H1 (cell line): Measurements from ENCODE around the gene WDFY1. TPM values are rescaled to one million over a fixed set of nuclear protein-coding genes. Genes with fewer than 3 reads are reported as not detected.

ENCODE experiments used
- CTCF ChIA-PET: fragments of 300-600 bp; sonication (Branson Sonifier 250); formaldehyde crosslinking; loops from one replicate; lab custom pipeline; 2021; ENCODE audit not compliant: partially characterized antibody; lab: Charles Lee
- POLR2A ChIA-PET: fragments of 300-600 bp; sonication (Branson Sonifier 250); formaldehyde crosslinking; loops from one replicate; lab custom pipeline; 2021; ENCODE audit warnings: inconsistent platforms; ENCODE audit not compliant: partially characterized antibody; lab: Charles Lee
- DNase-seq, 2 experiments: peaks; one replicate each; pipeline versions ENCODE4 v3.0.0 to v3.0.0-alpha.2; 2010 to 2022; ENCODE audit warnings: low spot score in 2 of 2, low read depth in 1 of 2, mixed read lengths in 1 of 2
- FAIRE-seq: peaks from 2 replicates; lab custom pipeline; 2011; peaks lifted over from hg19 to GRCh38; lab: Jason Lieb, UNC
- H2AFZ ChIP-seq: 2 replicates; pipeline ENCODE4 v1.8.1; 2012; ENCODE audit warnings: low read length, inconsistent platforms
- H2AK5ac ChIP-seq: 2 replicates; pipeline ENCODE4 v1.6.1; 2013; ENCODE audit warnings: low read depth, low read length
- H2BK120ac ChIP-seq: replicated peaks from 2 replicates; pipeline ENCODE3; 2013; ENCODE audit warnings: low read depth, low read length, inconsistent platforms
- H2BK12ac ChIP-seq: 2 replicates; pipeline ENCODE4 v1.6.1; 2013; ENCODE audit warnings: low read depth, low read length
- H2BK15ac ChIP-seq: 2 replicates; pipeline ENCODE4 v1.6.1; 2013; ENCODE audit warnings: low read length
- H2BK20ac ChIP-seq: 2 replicates; pipeline ENCODE4 v1.6.1; 2013; ENCODE audit warnings: low read length
- H2BK5ac ChIP-seq: 2 replicates; pipeline ENCODE4 v1.6.1; 2013; ENCODE audit warnings: low read depth, low read length
- H3K14ac ChIP-seq: 2 replicates; pipeline ENCODE4 v1.6.1; 2013; ENCODE audit warnings: inconsistent platforms; ENCODE audit not compliant: insufficient read length
- H3K18ac ChIP-seq: 2 replicates; pipeline ENCODE4 v1.6.1; 2013; ENCODE audit warnings: low read length; ENCODE audit errors: extremely low read depth
- H3K23ac ChIP-seq: 2 replicates; pipeline ENCODE4 v1.6.1; 2013; ENCODE audit warnings: inconsistent platforms; ENCODE audit not compliant: insufficient read length
- H3K23me2 ChIP-seq: 2 replicates; pipeline ENCODE4 v1.6.1; 2013; ENCODE audit warnings: low read depth, low read length
- H3K27ac ChIP-seq: 2 replicates; pipeline ENCODE4 v1.6.1; 2011; ENCODE audit warnings: low read depth, low read length, inconsistent platforms
- H3K27me3 ChIP-seq, 4 experiments: replicated peaks in 1 of 4; 1 replicate in 1 of 4; 2 replicates in 3 of 4; pipeline versions ENCODE4 v1.6.1 to v1.8.1; 2011 to 2013; ENCODE audit warnings: low read length in 3 of 4, mild to moderate bottlenecking in 3 of 4, inconsistent platforms in 2 of 4, mixed read lengths in 2 of 4, moderate library complexity in 1 of 4; ENCODE audit not compliant: control insufficient read depth in 3 of 4, insufficient read depth in 3 of 4; ENCODE audit errors: extremely low read depth in 1 of 4
- H3K36me3 ChIP-seq, 4 experiments: 2 replicates each; pipeline versions ENCODE4 v1.6.1 to v1.8.1; 2011 to 2013; ENCODE audit warnings: mild to moderate bottlenecking in 4 of 4, low read length in 3 of 4, moderate library complexity in 2 of 4, control low read depth in 1 of 4, inconsistent platforms in 1 of 4; ENCODE audit not compliant: insufficient read depth in 4 of 4, control insufficient read depth in 2 of 4
- H3K4ac ChIP-seq: replicated peaks from 2 replicates; pipeline ENCODE3; 2013; ENCODE audit warnings: low read length, low read depth, mixed read lengths, inconsistent platforms; ENCODE audit not compliant: insufficient read length
- H3K4me1 ChIP-seq, 4 experiments: replicated peaks in 1 of 4; 1 replicate in 1 of 4; 2 replicates in 3 of 4; pipeline versions ENCODE4 v1.6.1 to v1.8.1; 2011 to 2013; ENCODE audit warnings: low read length in 3 of 4, inconsistent platforms in 2 of 4, mixed read lengths in 1 of 4; ENCODE audit not compliant: insufficient read depth in 4 of 4, control insufficient read depth in 3 of 4
- H3K4me2 ChIP-seq, 2 experiments: 2 replicates each; pipeline versions ENCODE4 v1.6.1 to v1.8.1; 2011 to 2013; ENCODE audit warnings: low read depth in 2 of 2, low read length in 2 of 2, control low read depth in 1 of 2, inconsistent platforms in 1 of 2, mild to moderate bottlenecking in 1 of 2; ENCODE audit not compliant: insufficient read depth in 1 of 2
- H3K4me3 ChIP-seq, 4 experiments: fragments of 200-600, 300-600 bp in 1 of 4; sonication (generic), shearing (Covaris generic), sonication (Bioruptor Twin) in 1 of 4; 2 replicates each; pipeline versions ENCODE4 v1.5.1 to v1.8.1; 2011 to 2016; ENCODE audit warnings: low read length in 4 of 4, low read depth in 3 of 4, control low read depth in 2 of 4, inconsistent platforms in 2 of 4, mild to moderate bottlenecking in 2 of 4, mixed read lengths in 1 of 4, moderate library complexity in 1 of 4; ENCODE audit not compliant: insufficient read depth in 2 of 4; ENCODE audit errors: extremely low read depth in 1 of 4
- H3K56ac ChIP-seq: replicated peaks from 2 replicates; pipeline ENCODE3; 2013; ENCODE audit warnings: low read depth, mild to moderate bottlenecking, mixed read lengths, low read length, inconsistent platforms; ENCODE audit not compliant: insufficient read length
- H3K79me1 ChIP-seq: 2 replicates; pipeline ENCODE4 v1.6.1; 2013; ENCODE audit warnings: low read depth, low read length, control low read depth
- H3K79me2 ChIP-seq, 2 experiments: 2 replicates each; pipeline versions ENCODE4 v1.6.1 to v1.8.1; 2012 to 2013; ENCODE audit warnings: low read length in 2 of 2, mild to moderate bottlenecking in 2 of 2, inconsistent platforms in 1 of 2; ENCODE audit not compliant: insufficient read depth in 2 of 2, control insufficient read depth in 1 of 2
- H3K9ac ChIP-seq, 4 experiments: replicated peaks in 1 of 4; 1 replicate in 1 of 4; 2 replicates in 3 of 4; pipeline versions ENCODE4 v1.6.1 to v1.8.1; 2011 to 2013; ENCODE audit warnings: low read depth in 3 of 4, low read length in 3 of 4, control low read depth in 2 of 4, mild to moderate bottlenecking in 2 of 4, moderate library complexity in 2 of 4, inconsistent platforms in 1 of 4; ENCODE audit errors: extremely low read depth in 1 of 4
- H3K9me3 ChIP-seq, 2 experiments: 2 replicates each; pipeline versions ENCODE4 v1.6.1 to v1.8.1; 2012 to 2013; ENCODE audit warnings: mild to moderate bottlenecking in 2 of 2, moderate library complexity in 2 of 2, control low read depth in 1 of 2, inconsistent platforms in 1 of 2, low read depth in 1 of 2, low read length in 1 of 2, mixed read lengths in 1 of 2; ENCODE audit not compliant: insufficient read depth in 2 of 2
- H4K20me1 ChIP-seq, 2 experiments: replicated peaks in 1 of 2; 2 replicates each; pipeline versions ENCODE3 to v1.8.1; 2011 to 2013; ENCODE audit warnings: inconsistent platforms in 2 of 2, low read length in 2 of 2, mild to moderate bottlenecking in 1 of 2; ENCODE audit not compliant: insufficient read depth in 2 of 2, control insufficient read depth in 1 of 2
- H4K5ac ChIP-seq: 2 replicates; pipeline ENCODE4 v1.6.1; 2013; ENCODE audit warnings: low read length, low read depth, mixed read lengths, inconsistent platforms; ENCODE audit not compliant: insufficient read length
- H4K8ac ChIP-seq: 2 replicates; pipeline ENCODE4 v1.8.0; 2013; ENCODE audit warnings: mild to moderate bottlenecking, moderate library complexity, low read length, inconsistent platforms; ENCODE audit not compliant: insufficient read depth; ENCODE audit errors: extremely low read depth
- H4K91ac ChIP-seq: replicated peaks from 2 replicates; pipeline ENCODE3; 2013; ENCODE audit warnings: low read length, mixed read lengths, inconsistent platforms; ENCODE audit not compliant: insufficient read length
- SIN3A ChIP-seq, 2 experiments: IDR thresholded peaks in 1 of 2; conservative IDR thresholded peaks in 1 of 2; 2 replicates each; pipeline ENCODE4 v1.6.1; 2011 to 2012; ENCODE audit warnings: low read length in 2 of 2, improper control_type of control experiment in 1 of 2, low read depth in 1 of 2, mild to moderate bottlenecking in 1 of 2
- WGBS, 2 experiments: shearing (Covaris generic) in 1 of 2; methylation state at CpG; one replicate each; pipeline versions ENCODE4 v1.1.6 to v1.1.7; 2013 to 2015; ENCODE audit warnings: low lambda C conversion rate in 2 of 2, mixed read lengths in 2 of 2, inconsistent platforms in 1 of 2, low coverage in 1 of 2, missing lambda C conversion rate in 1 of 2; ENCODE audit not compliant: insufficient replicate concordance in 2 of 2, insufficient coverage in 1 of 2, insufficient read length in 1 of 2; ENCODE audit errors: extremely low coverage in 1 of 2, missing lambda C conversion rate in 1 of 2; 5-methylcytosine and 5-hydroxymethylcytosine counted together
- polyA plus RNA-seq, 7 experiments: library from polyadenylated mRNA; depleted of rRNA in 3 of 7; stranded (reverse) in 5 of 7; unstranded in 2 of 7; fragments of >200 nt in 5 of 7; fragments of 200-250 nt in 2 of 7; gene quantifications; 1 replicate in 5 of 7; 2 replicates in 1 of 7; 4 replicates in 1 of 7; pipeline versions ENCODE4 v1.2.1 to v1.2.3, GENCODE V29; 2011 to 2013; ENCODE audit warnings: missing spikeins in 2 of 7, mixed read lengths in 2 of 7
- total RNA-seq: library from RNA; stranded (reverse); fragmentation: NEBNext Ultra II Directional; extraction: Animal tissue kit (Norgen Biotek cat#: 25700); gene quantifications from 2 replicates; pipeline ENCODE4 v1.2.1, GENCODE V29; 2021

WDFY1 gene
- total and polyA plus RNA-seq, 2 of the 8 experiments (the other 6 are each of a cell fraction or from before 2014, with no cell fraction given), result 68.4 to 94.7 TPM

DNA sequence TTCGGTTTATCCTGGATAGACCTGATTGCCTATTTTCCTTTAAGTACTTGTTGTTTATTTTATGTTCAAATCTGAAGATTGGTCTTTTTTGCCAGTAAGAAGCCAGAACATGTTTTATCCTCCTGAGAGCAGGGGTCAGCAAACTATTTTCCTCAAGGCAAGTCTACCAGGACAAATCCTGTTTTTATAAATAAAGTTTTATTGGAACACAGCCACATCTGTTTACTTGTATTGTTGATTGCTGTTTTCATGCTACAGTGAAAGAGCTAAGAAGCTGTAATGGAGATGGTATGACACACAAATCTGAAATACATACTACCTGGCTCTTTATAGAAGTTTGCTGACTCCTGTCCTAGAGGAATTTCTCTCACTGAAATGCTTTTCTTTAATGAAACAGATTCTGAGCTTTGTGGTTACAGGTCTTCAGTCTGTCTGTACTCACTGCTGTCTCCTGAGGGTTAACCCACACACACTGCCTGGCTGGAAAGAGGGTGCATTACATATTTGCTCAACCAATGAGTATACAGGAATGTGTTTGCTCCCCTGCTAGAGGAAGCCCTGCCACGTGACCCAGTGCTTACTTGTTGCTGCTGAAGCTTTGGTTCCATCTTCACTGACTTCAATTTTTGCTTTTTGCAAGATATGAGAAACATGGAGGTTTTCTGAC is 34.7 kb upstream of the WDFY1 start:
- TF ChIP-seq SIN3A (conservative IDR thresholded peaks at IDR 0.05 in 1 of 2, IDR thresholded peaks at IDR 0.05 in 1 of 2; ENCODE audit: low read depth in 1 of 2, low read length in 2 of 2), result no peak
- Histone ChIP-seq H3K9me3 (no peaks in the 10 kb centered on the region), H3K4me1 (no peaks in the 10 kb centered on the region), H2AFZ (no peak overlapping the region), H3K18ac (no peak overlapping the region), H4K8ac (no peak overlapping the region), H3K4ac (no peak overlapping the region), H3K36me3 (peaks cover 3 to 20% (median 13%) of the 10 kb centered on the region in 4 experiments; a peak in 7 of 8 replicates), H2BK15ac (no peak overlapping the region), H3K9ac (no peak overlapping the region), H2AK5ac (no peak overlapping the region), H3K27ac (no peak overlapping the region), H4K5ac (no peak overlapping the region), H2BK5ac (no peak overlapping the region), H2BK12ac (no peak overlapping the region), H3K4me2 (no peak overlapping the region), H3K14ac (no peak overlapping the region), H3K79me2 (no peaks in the 10 kb centered on the region), H3K23ac (no peak overlapping the region), H3K79me1 (no peaks in the 10 kb centered on the region), H4K20me1 (no peaks in the 10 kb centered on the region), H3K4me3 (no peak overlapping the region), H3K23me2 (no peaks in the 10 kb centered on the region), H2BK120ac (no peak overlapping the region), H4K91ac (no peak overlapping the region), H3K56ac (no peak overlapping the region), H2BK20ac (no peak overlapping the region), H3K27me3 (peaks cover 0 to 1% (median 0%) of the 10 kb centered on the region in 4 experiments; a peak in 1 of 7 replicates)
- no peak for DNase-seq
- no peak for FAIRE-seq
- CTCF ChIA-PET, result interaction anchor here (0.8 to 18.2 kb wide), 7 partner anchors 9 to 380 kb away, joined by 3 to 282 read pairs (median 6); partner anchors contain the start of gene SERPINE2
- POLR2A ChIA-PET, result interaction anchor here (0.6 kb wide), 1 partner anchor 104 kb away, joined by 3 read pairs; no protein-coding TSS in a partner anchor
- WGBS, 2 experiments, result 92% methylated on average over 2 of the region's 2 CpGs; no CpG with 5 or more reads in 1 of the 2 experiments
